GM12878 (cell line): ENCODE measurements around the gene HNRNPAB. TPM values are rescaled to one million over a fixed set of nuclear protein-coding genes. Genes with fewer than 3 reads are reported as not detected.

Experiments
- ATAC-seq: fragments of 200-7000 bp; cut with Tn5 transposase; 3 replicates; pipeline ENCODE4 v1.9.1; 2020; ENCODE audit warnings: mild to moderate bottlenecking, moderate library complexity
- BruUV-seq: library from RNA; stranded (reverse); fragments of 400-500 nt; replicated peaks from 2 replicates; lab custom pipeline; 2021; lab: Mats Ljungman, UMichigan
- CTCF ChIA-PET: fragments of 300-600 bp; sonication (Branson Sonifier 250); formaldehyde crosslinking; extraction: SDS; loops from one replicate; lab custom pipeline; 2021; ENCODE audit warnings: inconsistent platforms; lab: Yijun Ruan, JAX
- POLR2A ChIA-PET: fragments of 350-600 bp; formaldehyde crosslinking; extraction: SDS; loops from one replicate; lab custom pipeline; 2021; ENCODE audit warnings: inconsistent platforms; lab: Charles Lee
- RAD21 ChIA-PET: fragments of 300-600 bp; sonication (Branson Sonifier 250); formaldehyde crosslinking; loops from one replicate; lab custom pipeline; 2023; ENCODE audit warnings: antibody characterized with exemption; ENCODE audit not compliant: unreplicated experiment; lab: Charles Lee
- SMC1A ChIA-PET: fragments of 300-600 bp; sonication (Branson Sonifier 250); formaldehyde crosslinking; loops from one replicate; lab custom pipeline; 2023; ENCODE audit not compliant: unreplicated experiment, uncharacterized antibody; lab: Charles Lee
- DNase-seq: peaks from one replicate; pipeline ENCODE4 v3.0.0-alpha.2; 2011; ENCODE audit warnings: low read depth, low spot score
- FAIRE-seq: peaks from 3 replicates; lab custom pipeline; 2011; peaks lifted over from hg19 to GRCh38; lab: Jason Lieb, UNC
- H2AFZ ChIP-seq: 2 replicates; pipeline ENCODE4 v1.6.0; 2011; ENCODE audit warnings: low read depth, low read length, control low read depth; ENCODE audit not compliant: control insufficient read depth
- H3K27ac ChIP-seq: 2 replicates; pipeline ENCODE4 v1.5.1; 2011; ENCODE audit warnings: control low read depth; ENCODE audit not compliant: control insufficient read depth, insufficient read depth
- H3K27me3 ChIP-seq, 2 experiments: replicated peaks in 1 of 2; 2 replicates each; pipeline versions ENCODE4 v1.6.0 to v1.6.1; 2011; ENCODE audit warnings: low read length in 1 of 2; ENCODE audit not compliant: control insufficient read depth in 2 of 2, insufficient read depth in 2 of 2
- H3K36me3 ChIP-seq, 2 experiments: 2 replicates each; pipeline ENCODE4 v1.5.1; 2011; ENCODE audit warnings: low read length in 1 of 2; ENCODE audit not compliant: control insufficient read depth in 2 of 2, insufficient read depth in 2 of 2
- H3K4me1 ChIP-seq: 2 replicates; pipeline ENCODE4 v1.6.1; 2011; ENCODE audit warnings: mild to moderate bottlenecking, low read length, moderate library complexity, mixed read lengths; ENCODE audit not compliant: control insufficient read depth, insufficient read depth
- H3K4me2 ChIP-seq: 2 replicates; pipeline ENCODE4 v1.6.0; 2011; ENCODE audit warnings: control low read depth; ENCODE audit not compliant: control insufficient read depth, insufficient read depth
- H3K4me3 ChIP-seq: fragments of 200-600 bp; sonication (generic); 2 replicates; pipeline ENCODE4 v1.5.1; 2016
- H3K79me2 ChIP-seq: 2 replicates; pipeline ENCODE4 v1.6.0; 2011; ENCODE audit warnings: low read length; ENCODE audit not compliant: control insufficient read depth, insufficient read depth
- H3K9ac ChIP-seq: 2 replicates; pipeline ENCODE4 v1.8.0; 2011; ENCODE audit warnings: low read length, control low read depth, mixed read lengths; ENCODE audit not compliant: control insufficient read depth, insufficient read depth
- H3K9me3 ChIP-seq: replicated peaks from 3 replicates; pipeline ENCODE4 v1.5.1; 2011; ENCODE audit warnings: mild to moderate bottlenecking, low read length; ENCODE audit not compliant: control insufficient read depth, insufficient read depth
- H4K20me1 ChIP-seq: 2 replicates; pipeline ENCODE4 v1.6.0; 2011; ENCODE audit not compliant: control insufficient read depth, insufficient read depth
- ATF2 ChIP-seq: IDR thresholded peaks from 2 replicates; pipeline ENCODE4 v1.6.1; 2012; ENCODE audit warnings: low read length, inconsistent platforms
- CTCF ChIP-seq, 3 experiments: IDR thresholded peaks in 2 of 3; conservative IDR thresholded peaks in 1 of 3; 2 replicates each; pipeline ENCODE4 v1.5.1; 2011; ENCODE audit warnings: low read depth in 3 of 3, low read length in 3 of 3, mild to moderate bottlenecking in 3 of 3, control low read depth in 2 of 3, moderate library complexity in 2 of 3, inconsistent platforms in 1 of 3, mixed read lengths in 1 of 3; ENCODE audit not compliant: control insufficient read depth in 2 of 3, insufficient read depth in 1 of 3; ENCODE audit errors: extremely low read depth in 1 of 3
- ESRRA ChIP-seq: IDR thresholded peaks from 2 replicates; pipeline ENCODE4 v1.6.1; 2012; ENCODE audit warnings: mild to moderate bottlenecking, low read length, improper control_type of control experiment
- IKZF2 ChIP-seq, 2 experiments: fragments of 450-650 bp; IDR thresholded peaks; 2 replicates each; pipeline ENCODE4 v1.6.1; 2017; ENCODE audit warnings: mild to moderate bottlenecking in 2 of 2, moderate library complexity in 2 of 2
- MTA3 ChIP-seq: IDR thresholded peaks from 2 replicates; pipeline ENCODE4 v1.6.1; 2012; ENCODE audit warnings: low read length, inconsistent platforms, borderline replicate concordance
- MXI1 ChIP-seq: fragments of 150-350 bp; IDR thresholded peaks from 2 replicates; pipeline ENCODE4 v1.6.1; 2011; ENCODE audit warnings: low read depth, mild to moderate bottlenecking, inconsistent platforms, low read length, improper control_type of control experiment
- MYC ChIP-seq: IDR thresholded peaks from 2 replicates; pipeline ENCODE4 v1.6.1; 2011; ENCODE audit warnings: mild to moderate bottlenecking, low read length, moderate library complexity, inconsistent platforms; ENCODE audit not compliant: insufficient read depth, insufficient replicate concordance, insufficient read length, severe bottlenecking
- NR2F1 ChIP-seq: fragments of 450-650 bp; conservative IDR thresholded peaks from 2 replicates; pipeline ENCODE4 v1.6.1; 2017; ENCODE audit warnings: mild to moderate bottlenecking
- POLR2AphosphoS5 ChIP-seq: IDR thresholded peaks from 2 replicates; pipeline ENCODE4 v1.6.1; 2011; ENCODE audit warnings: mild to moderate bottlenecking, low read length, inconsistent platforms
- ZBTB11 ChIP-seq: fragments of 450-650 bp; formaldehyde crosslinking; IDR thresholded peaks from 2 replicates; pipeline ENCODE4 v1.5.0; 2022; ENCODE audit warnings: mild to moderate bottlenecking, missing genetic modification characterization
- ZBTB33 ChIP-seq: fragments of 450-650 bp; IDR thresholded peaks from 2 replicates; pipeline ENCODE4 v1.6.1; 2017; ENCODE audit warnings: mild to moderate bottlenecking
- WGBS: methylation state at CpG from one replicate; pipeline ENCODE4 v1.1.6; 2016; ENCODE audit warnings: low lambda C conversion rate; ENCODE audit not compliant: insufficient replicate concordance, insufficient coverage; ENCODE audit errors: missing lambda C conversion rate; 5-methylcytosine and 5-hydroxymethylcytosine counted together
- in situ Hi-C: fragments of 300-500 bp; cut with MboI; formaldehyde crosslinking; loops from 9 replicates; pipeline ENCODE4 v1.14.3; 2018; ENCODE audit warnings: mixed read lengths
- intact Hi-C: fragments of 100-400 bp; cut with micrococcal nuclease; formaldehyde crosslinking; loops from one replicate; pipeline ENCODE4 v1.14.2; 2022; ENCODE audit not compliant: unreplicated experiment
- polyA plus RNA-seq, 11 experiments: library from polyadenylated mRNA; depleted of rRNA in 4 of 11; unstranded in 6 of 11; stranded (reverse) in 5 of 11; fragments of >200 nt; fragmentation: Nextera tagmentation in 4 of 11; fragmentation: Illumina TruSeq in 1 of 11; extraction: Ambion mirVana in 4 of 11; extraction: Trizol in 1 of 11; gene quantifications; 1 replicate in 1 of 11; 2 replicates in 10 of 11; pipeline versions ENCODE4 v1.2.1 to v1.2.3, GENCODE V29; 2011 to 2016; ENCODE audit warnings: inconsistent platforms in 2 of 11, missing spikeins in 2 of 11, low read depth in 1 of 11
- total RNA-seq, 4 experiments: library from RNA; depleted of rRNA in 3 of 4; stranded (reverse); fragments of >200 nt in 3 of 4; fragmentation: Illumina TruSeq in 1 of 4; extraction: Trizol in 1 of 4; gene quantifications; 2 replicates each; pipeline versions ENCODE4 v1.2.1 to v1.2.3, GENCODE V29; 2013 to 2021

The HNRNPAB gene
- total and polyA plus RNA-seq, 10 of the 15 experiments (the other 5 are each of a cell fraction or from before 2014, with no cell fraction given) = 42.3 to 330 (median 230) TPM

- SMC1A ChIA-PET = no interaction called here
- no peaks in the 10 kb centered on the region for H4K20me1 ChIP-seq
- DNase-seq = no peak
- no peak for ATAC-seq
- intact Hi-C loops = no loop called here
- H3K4me1 ChIP-seq = no peaks in the 10 kb centered on the region
- POLR2A ChIA-PET = no interaction called here
- RAD21 ChIA-PET = no interaction called here
- H2AFZ ChIP-seq = no peak overlapping the region
- H3K4me2 ChIP-seq = no peak overlapping the region
- no peaks in the 10 kb centered on the region for H3K36me3 ChIP-seq
- no peak for FAIRE-seq
- no peak overlapping the region for H3K9ac ChIP-seq
- BruUV-seq = no TSS peak
- H3K4me3 ChIP-seq = no peak overlapping the region
- CTCF ChIA-PET = no interaction called here
- 55% methylated on average over 11 of the region's 11 CpGs for WGBS
- H3K9me3 ChIP-seq = no peaks in the 10 kb centered on the region
- H3K27me3 ChIP-seq = peaks cover 0 to 3% of the 10 kb centered on the region in 2 experiments; a peak in 3 of 4 replicates
- no peak overlapping the region for H3K27ac ChIP-seq
- in situ Hi-C loops = no loop called here
- peaks cover under 1% of the 10 kb centered on the region for H3K79me2 ChIP-seq
- no peak for TF ChIP-seq ZBTB11 (CRISPR knock-in tag)
- no peak for TF ChIP-seq POLR2AphosphoS5
- no peak for TF ChIP-seq ATF2
- TF ChIP-seq MYC = no peak
- no peak for TF ChIP-seq MTA3
- TF ChIP-seq ESRRA = no peak
- TF ChIP-seq NR2F1 = no peak
- TF ChIP-seq ZBTB33 = no peak
- no peak for TF ChIP-seq CTCF (IDR thresholded peaks at IDR 0.05 in 2 of 3, conservative IDR thresholded peaks at IDR 0.05 in 1 of 3; ENCODE audit: control insufficient read depth in 2 of 3, extremely low read depth in 1 of 3, insufficient read depth in 1 of 3, low read depth in 3 of 3, low read length in 3 of 3)
- no peak for TF ChIP-seq IKZF2 (IDR thresholded peaks at IDR 0.05)
- TF ChIP-seq MXI1 = no peak
Observed at GRCh38 chr5:178198706-178199105, 5.6 kb upstream of the HNRNPAB start.
